Glutamatergic neuron (in vitro differentiated cells): ENCODE results near the gene RCL1. TPM values are rescaled to one million over a fixed set of nuclear protein-coding genes. Genes with fewer than 3 reads are reported as not detected.

Experiments used
- DNase-seq: peaks from one replicate; pipeline ENCODE4 v3.0.0; 2022
- H3K27ac Mint-ChIP-seq: one replicate; pipeline ENCODE4 v1.8.0; 2020; ENCODE audit warnings: mild to moderate bottlenecking, mixed read lengths, inconsistent platforms; ENCODE audit not compliant: unreplicated experiment
- H3K27me3 Mint-ChIP-seq: one replicate; pipeline ENCODE4 v1.8.0; 2020; ENCODE audit warnings: mild to moderate bottlenecking, moderate library complexity, mixed read lengths, inconsistent platforms; ENCODE audit not compliant: unreplicated experiment
- H3K36me3 Mint-ChIP-seq: one replicate; pipeline ENCODE4 v1.8.0; 2020; ENCODE audit warnings: mild to moderate bottlenecking, mixed read lengths, inconsistent platforms; ENCODE audit not compliant: unreplicated experiment
- H3K4me1 Mint-ChIP-seq: one replicate; pipeline ENCODE4 v1.8.0; 2020; ENCODE audit warnings: mild to moderate bottlenecking, low read depth, mixed read lengths, inconsistent platforms; ENCODE audit not compliant: unreplicated experiment
- H3K4me3 Mint-ChIP-seq: one replicate; pipeline ENCODE4 v1.8.0; 2020; ENCODE audit warnings: mild to moderate bottlenecking, mixed read lengths, inconsistent platforms; ENCODE audit not compliant: unreplicated experiment
- H3K9me3 Mint-ChIP-seq: one replicate; pipeline ENCODE4 v1.8.0; 2020; ENCODE audit warnings: mild to moderate bottlenecking, moderate library complexity, mixed read lengths, inconsistent platforms; ENCODE audit not compliant: unreplicated experiment
- total RNA-seq: library from RNA; stranded (reverse); fragmentation: NEBNext Ultra II Directional; extraction: Animal tissue kit (Norgen Biotek cat#: 25700); gene quantifications from one replicate; pipeline ENCODE4 v1.2.1, GENCODE V29; 2021; ENCODE audit not compliant: unreplicated experiment
- TF ChIP-seq, protein P1 (sequence below): fragments of 200-600 bp; sonication (generic); IDR thresholded peaks from one replicate; pipeline ENCODE4 v1.5.0; 2021; ENCODE audit not compliant: partially characterized antibody, unreplicated experiment

The RCL1 gene
- total RNA-seq, 1 donor from 2014 or later, result 14.4 TPM

DNA sequence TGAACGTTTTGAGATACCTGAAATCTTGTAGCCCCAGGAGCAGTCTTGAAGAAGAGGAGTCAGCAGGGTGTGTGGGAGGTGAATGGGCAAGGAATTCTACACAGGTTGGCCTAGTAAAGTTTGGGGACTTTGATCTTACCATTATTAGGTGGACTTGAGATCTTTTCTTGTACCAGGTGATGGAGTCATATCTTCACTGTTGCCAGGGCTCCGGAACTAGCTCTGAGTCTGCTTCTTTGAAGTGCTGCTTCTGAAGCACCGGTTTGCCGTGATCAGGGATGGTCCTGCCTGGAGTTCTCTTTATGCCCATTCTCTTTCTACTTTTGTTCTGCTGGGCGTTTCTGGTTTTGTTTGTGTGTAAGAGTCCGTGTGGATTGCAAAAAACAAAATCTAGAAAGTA lies 27.4 kb downstream of the RCL1 start:
- no peak overlapping the region for H3K27ac Mint-ChIP-seq
- no peaks in the 10 kb centered on the region for H3K27me3 Mint-ChIP-seq
- DNase-seq, result no peak
- no peaks in the 10 kb centered on the region for H3K4me1 Mint-ChIP-seq
- H3K4me3 Mint-ChIP-seq, result no peak overlapping the region
- no peaks in the 10 kb centered on the region for H3K9me3 Mint-ChIP-seq
- no peaks in the 10 kb centered on the region for H3K36me3 Mint-ChIP-seq
- TF ChIP-seq, protein P1, sequence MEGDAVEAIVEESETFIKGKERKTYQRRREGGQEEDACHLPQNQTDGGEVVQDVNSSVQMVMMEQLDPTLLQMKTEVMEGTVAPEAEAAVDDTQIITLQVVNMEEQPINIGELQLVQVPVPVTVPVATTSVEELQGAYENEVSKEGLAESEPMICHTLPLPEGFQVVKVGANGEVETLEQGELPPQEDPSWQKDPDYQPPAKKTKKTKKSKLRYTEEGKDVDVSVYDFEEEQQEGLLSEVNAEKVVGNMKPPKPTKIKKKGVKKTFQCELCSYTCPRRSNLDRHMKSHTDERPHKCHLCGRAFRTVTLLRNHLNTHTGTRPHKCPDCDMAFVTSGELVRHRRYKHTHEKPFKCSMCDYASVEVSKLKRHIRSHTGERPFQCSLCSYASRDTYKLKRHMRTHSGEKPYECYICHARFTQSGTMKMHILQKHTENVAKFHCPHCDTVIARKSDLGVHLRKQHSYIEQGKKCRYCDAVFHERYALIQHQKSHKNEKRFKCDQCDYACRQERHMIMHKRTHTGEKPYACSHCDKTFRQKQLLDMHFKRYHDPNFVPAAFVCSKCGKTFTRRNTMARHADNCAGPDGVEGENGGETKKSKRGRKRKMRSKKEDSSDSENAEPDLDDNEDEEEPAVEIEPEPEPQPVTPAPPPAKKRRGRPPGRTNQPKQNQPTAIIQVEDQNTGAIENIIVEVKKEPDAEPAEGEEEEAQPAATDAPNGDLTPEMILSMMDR, result no peak

DNA sequence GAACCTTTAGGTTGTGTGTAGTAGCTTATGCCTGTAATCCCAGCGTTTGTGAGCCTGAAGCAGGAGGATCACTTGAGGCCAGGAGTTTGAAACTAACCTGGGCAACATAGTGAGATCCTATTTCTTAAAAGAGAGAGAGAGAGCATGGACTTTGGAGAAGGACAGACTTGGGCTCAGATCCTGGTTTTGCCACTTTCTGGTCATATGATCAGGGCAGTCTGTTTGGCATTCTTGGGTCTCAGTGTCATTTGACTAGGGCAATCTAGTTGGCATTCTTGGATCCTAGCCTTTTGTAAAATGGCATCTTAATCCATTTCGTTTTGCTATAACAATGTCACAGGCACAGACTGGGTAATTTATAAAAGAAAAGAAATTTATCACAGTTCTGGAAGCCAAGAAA lies 28.4 kb downstream of the RCL1 start:
- no peaks in the 10 kb centered on the region for H3K4me1 Mint-ChIP-seq

DNA sequence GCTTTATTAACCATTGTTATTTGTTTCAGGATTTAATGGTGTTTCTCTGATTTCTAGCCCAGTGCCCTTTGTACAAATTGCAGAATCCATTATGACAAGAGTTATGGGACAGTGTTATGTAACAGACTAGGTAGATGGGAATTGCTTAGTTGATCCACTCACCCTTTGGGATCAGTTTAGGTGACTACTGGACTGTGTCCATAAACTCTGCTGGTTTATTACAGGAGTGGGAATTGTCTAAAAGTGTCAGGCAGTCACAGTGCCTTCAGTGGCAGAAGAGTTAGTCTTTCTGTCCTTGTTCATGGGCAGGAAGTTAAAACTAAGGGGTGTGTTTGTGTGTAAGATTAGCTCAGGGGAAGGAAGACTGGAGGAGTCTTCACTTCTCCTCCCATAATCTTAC lies 29.3 kb downstream of the RCL1 start:
- H3K9me3 Mint-ChIP-seq, result no peaks in the 10 kb centered on the region
- H3K27me3 Mint-ChIP-seq, result no peaks in the 10 kb centered on the region
- TF ChIP-seq, protein P1, result no peak
- H3K36me3 Mint-ChIP-seq, result no peaks in the 10 kb centered on the region
- H3K4me1 Mint-ChIP-seq, result no peaks in the 10 kb centered on the region
- H3K4me3 Mint-ChIP-seq, result no peak overlapping the region
- DNase-seq, result no peak
- no peak overlapping the region for H3K27ac Mint-ChIP-seq

More for the DNA sequence above, 28.4 kb downstream of the RCL1 start:
- H3K27ac Mint-ChIP-seq, result no peak overlapping the region
- no peak overlapping the region for H3K4me3 Mint-ChIP-seq
- H3K9me3 Mint-ChIP-seq, result no peaks in the 10 kb centered on the region
- no peaks in the 10 kb centered on the region for H3K27me3 Mint-ChIP-seq
- no peak for DNase-seq
- no peaks in the 10 kb centered on the region for H3K36me3 Mint-ChIP-seq
- TF ChIP-seq, protein P1, result no peak

DNA sequence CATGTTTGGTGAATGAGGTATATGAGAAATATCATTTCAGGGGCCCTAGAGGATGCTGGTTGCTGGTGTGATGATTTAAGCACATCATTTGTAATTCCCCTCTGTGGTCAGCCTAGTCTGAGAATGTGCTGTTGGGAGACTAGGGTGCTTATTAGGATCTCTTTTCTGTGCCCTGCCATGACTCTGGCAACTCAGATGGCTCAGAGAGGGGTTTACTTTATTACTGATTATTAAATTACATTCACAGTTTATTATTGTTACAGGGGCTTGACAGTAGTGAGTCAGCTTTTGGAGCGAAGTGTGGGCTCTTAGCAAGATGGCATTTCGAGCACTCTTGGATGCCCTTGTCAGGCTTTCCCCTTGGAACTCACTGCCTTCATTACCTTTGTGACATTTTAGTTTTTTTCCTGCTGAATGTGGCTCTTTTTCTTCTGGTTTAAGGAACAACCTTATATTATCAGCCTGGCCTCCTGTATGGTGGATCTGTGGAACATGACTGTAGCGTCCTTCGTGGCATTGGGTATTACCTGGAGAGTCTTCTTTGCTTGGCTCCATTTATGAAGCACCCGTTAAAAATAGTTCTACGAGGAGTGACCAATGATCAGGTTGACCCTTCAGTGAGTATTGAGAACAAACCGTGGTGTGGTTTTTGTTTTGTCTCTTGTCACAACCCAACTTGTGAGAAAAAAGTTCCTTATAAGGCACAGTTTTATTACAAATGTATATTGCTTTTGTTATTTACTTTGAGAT lies 33.8 kb downstream of the RCL1 start:
- Mint-ChIP-seq H3K4me3 (no peak overlapping the region), H3K9me3 (no peaks in the 10 kb centered on the region), H3K27ac (no peak overlapping the region), H3K36me3 (no peaks in the 10 kb centered on the region), H3K27me3 (peaks cover 2% of the 10 kb centered on the region), H3K4me1 (no peaks in the 10 kb centered on the region)
- no peak for DNase-seq
- TF ChIP-seq, protein P1, result no peak

DNA sequence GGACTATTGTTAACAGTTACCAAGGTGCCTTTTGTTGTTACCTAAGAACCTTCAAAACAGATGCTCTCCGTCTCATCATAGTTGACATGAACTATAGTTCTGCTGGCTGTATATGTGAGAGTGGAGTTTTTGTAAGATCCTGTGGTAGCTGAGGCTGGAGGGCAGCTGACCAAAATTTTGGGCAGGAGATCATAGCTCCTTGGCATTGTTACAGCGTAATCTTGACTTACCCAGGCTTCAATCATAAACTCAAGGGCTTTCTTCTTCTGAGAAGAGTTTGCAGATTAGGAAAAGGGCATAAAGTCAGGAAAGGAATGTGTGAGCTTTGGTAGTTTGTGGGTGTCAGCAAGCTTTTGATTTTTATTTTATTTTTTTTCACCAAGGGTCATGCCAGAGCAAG lies 34.5 kb downstream of the RCL1 start:
- Mint-ChIP-seq H3K4me1 (no peaks in the 10 kb centered on the region), H3K27ac (no peak overlapping the region), H3K27me3 (peaks cover 2% of the 10 kb centered on the region), H3K4me3 (no peak overlapping the region), H3K36me3 (no peaks in the 10 kb centered on the region), H3K9me3 (no peaks in the 10 kb centered on the region)
- DNase-seq, result no peak
- TF ChIP-seq, protein P1, result no peak
